ENCODE measurements around the gene FBXO27.

- TF ChIP-seq POLR2AphosphoS5 (IDR thresholded peaks at IDR 0.05; ENCODE audit: low read depth, low read length) (no peak), CTCF (IDR thresholded peaks at IDR 0.05 in 2 of 3, conservative IDR thresholded peaks at IDR 0.05 in 1 of 3; ENCODE audit: borderline replicate concordance in 1 of 3, insufficient read depth in 1 of 3, low read depth in 2 of 3, low read length in 2 of 3) (no peak), EZH2 (IDR thresholded peaks at IDR 0.05) (no peak), CEBPB (IDR thresholded peaks at IDR 0.05; ENCODE audit: low read depth) (no peak), POLR2A (IDR thresholded peaks at IDR 0.05; ENCODE audit: borderline replicate concordance, extremely low read depth, insufficient read depth, insufficient read length) (no peak), RAD21 (IDR thresholded peaks at IDR 0.05; ENCODE audit: low read depth) (no peak), EZH2phosphoT487 (IDR thresholded peaks at IDR 0.05; ENCODE audit: borderline replicate concordance) (no peak), ZNF274 (IDR thresholded peaks at IDR 0.05; ENCODE audit: low read depth, low read length) (no peak), JUND (IDR thresholded peaks at IDR 0.05) (no peak), ZFX (IDR thresholded peaks at IDR 0.05) (no peak), ELF1 (IDR thresholded peaks at IDR 0.05; ENCODE audit: borderline replicate concordance, low read depth) (no peak)
- TF ChIP-seq, protein P1, sequence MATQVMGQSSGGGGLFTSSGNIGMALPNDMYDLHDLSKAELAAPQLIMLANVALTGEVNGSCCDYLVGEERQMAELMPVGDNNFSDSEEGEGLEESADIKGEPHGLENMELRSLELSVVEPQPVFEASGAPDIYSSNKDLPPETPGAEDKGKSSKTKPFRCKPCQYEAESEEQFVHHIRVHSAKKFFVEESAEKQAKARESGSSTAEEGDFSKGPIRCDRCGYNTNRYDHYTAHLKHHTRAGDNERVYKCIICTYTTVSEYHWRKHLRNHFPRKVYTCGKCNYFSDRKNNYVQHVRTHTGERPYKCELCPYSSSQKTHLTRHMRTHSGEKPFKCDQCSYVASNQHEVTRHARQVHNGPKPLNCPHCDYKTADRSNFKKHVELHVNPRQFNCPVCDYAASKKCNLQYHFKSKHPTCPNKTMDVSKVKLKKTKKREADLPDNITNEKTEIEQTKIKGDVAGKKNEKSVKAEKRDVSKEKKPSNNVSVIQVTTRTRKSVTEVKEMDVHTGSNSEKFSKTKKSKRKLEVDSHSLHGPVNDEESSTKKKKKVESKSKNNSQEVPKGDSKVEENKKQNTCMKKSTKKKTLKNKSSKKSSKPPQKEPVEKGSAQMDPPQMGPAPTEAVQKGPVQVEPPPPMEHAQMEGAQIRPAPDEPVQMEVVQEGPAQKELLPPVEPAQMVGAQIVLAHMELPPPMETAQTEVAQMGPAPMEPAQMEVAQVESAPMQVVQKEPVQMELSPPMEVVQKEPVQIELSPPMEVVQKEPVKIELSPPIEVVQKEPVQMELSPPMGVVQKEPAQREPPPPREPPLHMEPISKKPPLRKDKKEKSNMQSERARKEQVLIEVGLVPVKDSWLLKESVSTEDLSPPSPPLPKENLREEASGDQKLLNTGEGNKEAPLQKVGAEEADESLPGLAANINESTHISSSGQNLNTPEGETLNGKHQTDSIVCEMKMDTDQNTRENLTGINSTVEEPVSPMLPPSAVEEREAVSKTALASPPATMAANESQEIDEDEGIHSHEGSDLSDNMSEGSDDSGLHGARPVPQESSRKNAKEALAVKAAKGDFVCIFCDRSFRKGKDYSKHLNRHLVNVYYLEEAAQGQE (IDR thresholded peaks at IDR 0.05; ENCODE audit: low read depth) = no peak
- TF ChIP-seq, protein P2, sequence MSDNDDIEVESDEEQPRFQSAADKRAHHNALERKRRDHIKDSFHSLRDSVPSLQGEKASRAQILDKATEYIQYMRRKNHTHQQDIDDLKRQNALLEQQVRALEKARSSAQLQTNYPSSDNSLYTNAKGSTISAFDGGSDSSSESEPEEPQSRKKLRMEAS (IDR thresholded peaks at IDR 0.05) = no peak
Measured at GRCh38 chr19:39003796-39004195, 28.6 kb downstream of the FBXO27 start.
